ENCODE results near the gene SHBG.
"Not testable (repeated sequence)": the region's sequence is repeated elsewhere in the genome, so short reads cannot be mapped to it uniquely, and the experiment has no call there.

The SHBG gene

GRCh38 chr17:7629939-7630571 is at the start of gene SHBG:
Gene SHBG, plus strand, starts transcription at chr17:7630135. Its CDS starts 38 bp downstream, at chr17:7630173.
- in situ Hi-C loops (cut with HindIII; ENCODE audit: low sequenced_read_pairs), result no loop called here

DNA sequence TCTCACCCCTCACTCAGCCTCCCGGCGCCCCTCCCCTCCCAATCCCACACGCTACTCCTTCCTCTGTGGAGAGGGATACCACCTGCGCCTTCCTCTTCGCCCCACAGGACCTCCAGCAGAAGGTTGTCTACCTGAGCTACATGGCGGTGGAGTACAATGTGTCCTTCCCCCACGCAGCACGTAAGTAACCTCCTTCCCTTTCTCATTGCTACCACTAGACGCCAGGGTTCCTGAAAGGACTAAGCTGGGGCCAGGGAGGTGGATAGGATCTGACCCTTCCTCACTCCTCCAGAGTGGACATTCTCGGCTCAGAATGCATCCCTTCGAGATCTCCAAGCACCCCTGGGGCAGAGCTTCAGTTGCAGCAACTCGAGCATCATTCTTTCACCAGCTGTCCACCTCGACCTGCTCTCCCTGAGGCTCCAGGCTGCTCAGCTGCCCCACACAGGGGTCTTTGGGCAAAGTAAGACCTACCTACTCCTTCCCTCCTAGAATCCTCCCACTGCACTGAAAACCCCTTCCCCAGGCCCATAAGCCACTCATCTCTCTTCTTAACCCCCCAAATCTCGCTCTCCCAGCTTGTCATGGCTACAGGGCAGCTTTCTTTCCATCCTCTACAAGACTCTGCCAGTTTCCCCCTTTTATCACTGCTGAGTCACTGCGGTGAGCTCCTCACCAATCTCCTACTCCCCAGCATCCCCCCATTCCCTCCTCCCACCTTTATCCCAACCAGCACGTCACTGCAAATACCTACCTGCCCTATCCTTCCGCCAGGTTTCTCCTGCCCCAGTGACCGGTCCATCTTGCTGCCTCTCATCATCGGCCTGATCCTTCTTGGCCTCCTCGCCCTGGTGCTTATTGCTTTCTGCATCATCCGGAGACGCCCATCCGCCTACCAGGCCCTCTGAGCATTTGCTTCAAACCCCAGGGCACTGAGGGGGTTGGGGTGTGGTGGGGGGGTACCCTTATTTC is 49.0 kb upstream of the SHBG start:
- in situ Hi-C loops (cut with HindIII; ENCODE audit: low sequenced_read_pairs), result no loop called here

DNA sequence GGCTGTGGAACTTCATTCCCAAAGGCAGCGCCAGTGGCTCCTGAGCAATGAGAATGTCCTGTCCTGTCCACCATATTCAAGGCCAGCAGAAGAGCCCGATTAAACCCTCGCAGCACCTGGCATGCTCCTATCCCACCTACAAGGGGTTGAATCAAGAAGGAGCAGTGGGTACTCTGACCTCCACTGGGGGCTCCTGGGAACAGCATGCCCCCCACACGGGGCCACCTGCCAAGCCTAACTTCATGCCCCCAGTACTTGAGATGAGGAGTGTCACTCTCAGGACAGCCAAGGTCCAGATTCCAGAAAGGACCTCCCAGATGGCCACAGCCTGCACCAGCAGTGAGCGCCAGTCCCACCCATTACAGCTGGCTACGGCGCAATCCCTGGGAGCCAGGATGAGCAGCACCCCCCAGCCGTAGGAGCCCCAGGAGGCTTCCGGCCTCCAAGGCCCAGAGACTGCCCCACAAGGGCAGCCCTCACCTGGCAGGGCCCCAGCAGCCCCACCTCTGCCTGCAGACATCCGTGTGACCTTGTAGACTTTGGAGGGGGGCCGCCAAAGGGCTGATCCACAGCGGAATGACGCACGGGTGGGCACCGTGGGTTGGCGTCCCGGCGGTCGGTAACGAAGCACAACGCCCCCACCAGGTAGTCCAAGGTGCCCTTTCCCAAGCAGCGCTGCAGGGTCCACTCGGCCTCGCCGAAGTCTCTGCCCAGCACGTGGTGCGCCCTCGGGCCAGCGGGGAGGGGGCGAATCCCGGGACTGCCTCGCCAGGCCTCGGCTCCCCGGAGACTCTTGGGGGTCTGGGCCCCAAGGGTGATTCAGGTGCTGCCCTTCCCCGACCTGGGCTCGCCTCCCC is 47.3 kb upstream of the SHBG start:
- in situ Hi-C loops (cut with HindIII; ENCODE audit: low sequenced_read_pairs), result no loop called here

DNA sequence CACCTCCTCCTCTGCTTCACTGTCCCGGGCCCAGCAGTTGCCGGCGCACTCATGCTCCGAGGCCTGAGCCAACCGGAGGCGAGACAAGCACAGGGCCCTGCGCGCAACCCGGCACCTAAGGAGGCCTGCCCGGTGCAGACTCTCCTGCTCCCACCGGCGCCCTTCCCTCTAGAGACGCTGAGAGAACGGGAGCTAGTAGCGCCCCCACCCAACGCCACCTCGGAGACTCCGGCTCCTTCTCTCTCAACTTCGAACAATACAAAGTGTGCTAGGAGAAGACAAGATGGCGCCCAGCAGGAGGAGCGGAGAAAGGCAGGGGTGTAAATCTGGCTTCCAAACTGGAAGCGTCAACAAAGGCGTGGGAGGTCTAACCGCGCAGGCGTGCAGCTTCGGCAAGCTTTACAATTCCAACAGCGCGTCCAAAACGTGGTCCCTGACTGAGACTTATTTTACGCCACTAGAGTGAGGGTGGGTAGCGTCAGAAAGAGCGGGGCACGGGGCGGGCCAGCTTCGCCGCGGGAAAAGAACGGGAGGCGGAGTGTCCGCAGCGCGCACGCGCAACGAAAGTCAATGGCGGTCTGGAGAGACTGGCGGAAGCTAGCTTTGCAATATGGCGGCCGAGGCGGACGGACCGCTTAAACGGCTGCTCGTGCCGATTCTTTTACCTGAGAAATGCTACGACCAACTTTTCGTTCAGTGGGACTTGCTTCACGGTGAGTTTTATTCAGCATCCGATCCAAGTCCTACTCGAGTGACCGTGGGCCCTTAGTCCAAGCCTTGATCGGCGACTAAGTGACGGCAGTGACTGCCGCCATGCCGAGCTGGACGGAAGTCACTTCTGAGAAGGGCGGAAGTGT is 46.5 kb upstream of the SHBG start, which contains the start of gene MPDU1:
MPDU1 (plus strand) TSS at position 600 of the 857 bp plus-strand sequence; CDS start at position 611, 11 bp downstream.
- in situ Hi-C loops (cut with HindIII; ENCODE audit: low sequenced_read_pairs), result no loop called here

- in situ Hi-C loops (cut with HindIII; ENCODE audit: low sequenced_read_pairs), result no loop called here
Measured at GRCh38 chr17:7586673-7587419, 43.1 kb upstream of the SHBG start.

DNA sequence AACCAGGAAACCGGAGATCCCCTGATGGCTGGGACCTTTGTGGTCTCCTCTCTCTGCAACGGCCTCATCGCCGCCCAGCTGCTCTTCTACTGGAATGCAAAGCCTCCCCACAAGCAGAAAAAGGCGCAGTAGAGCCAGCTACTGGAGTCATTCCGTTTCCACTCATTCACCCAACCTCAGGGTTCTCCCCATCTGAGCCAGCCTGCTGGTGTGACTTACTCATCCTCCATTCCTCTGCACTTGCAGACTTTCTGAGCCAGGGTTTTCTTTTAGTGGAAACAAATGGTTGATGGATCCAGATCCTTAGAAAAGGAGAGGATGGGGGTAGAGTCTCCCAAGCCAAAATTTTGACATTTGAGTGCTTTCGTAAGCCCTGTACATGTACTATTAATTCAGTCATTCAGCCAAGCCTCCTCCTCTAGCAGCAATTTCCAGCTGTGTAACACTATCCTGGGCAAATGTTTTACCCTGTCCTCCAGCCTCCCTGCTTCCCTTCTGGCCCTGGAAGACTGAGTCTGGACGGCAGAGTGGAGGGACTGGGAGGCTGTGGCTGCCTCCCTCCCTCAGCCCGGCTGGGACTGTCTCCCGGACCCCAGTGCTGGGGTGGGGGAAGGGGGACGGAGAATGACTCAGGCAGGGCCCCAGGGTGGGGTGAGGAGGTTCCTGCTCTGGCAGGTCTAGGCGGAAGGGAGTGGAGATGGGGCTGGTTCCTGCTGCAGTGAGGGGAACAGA is 42.3 kb upstream of the SHBG start:
- in situ Hi-C loops (cut with HindIII; ENCODE audit: low sequenced_read_pairs), result no loop called here

- in situ Hi-C loops (cut with HindIII; ENCODE audit: low sequenced_read_pairs), result no loop called here
Measured at GRCh38 chr17:7588553-7589203, 41.3 kb upstream of the SHBG start.

- in situ Hi-C loops (cut with HindIII; ENCODE audit: low sequenced_read_pairs), result no loop called here
Measured at GRCh38 chr17:7589204-7589868, 40.6 kb upstream of the SHBG start.

DNA sequence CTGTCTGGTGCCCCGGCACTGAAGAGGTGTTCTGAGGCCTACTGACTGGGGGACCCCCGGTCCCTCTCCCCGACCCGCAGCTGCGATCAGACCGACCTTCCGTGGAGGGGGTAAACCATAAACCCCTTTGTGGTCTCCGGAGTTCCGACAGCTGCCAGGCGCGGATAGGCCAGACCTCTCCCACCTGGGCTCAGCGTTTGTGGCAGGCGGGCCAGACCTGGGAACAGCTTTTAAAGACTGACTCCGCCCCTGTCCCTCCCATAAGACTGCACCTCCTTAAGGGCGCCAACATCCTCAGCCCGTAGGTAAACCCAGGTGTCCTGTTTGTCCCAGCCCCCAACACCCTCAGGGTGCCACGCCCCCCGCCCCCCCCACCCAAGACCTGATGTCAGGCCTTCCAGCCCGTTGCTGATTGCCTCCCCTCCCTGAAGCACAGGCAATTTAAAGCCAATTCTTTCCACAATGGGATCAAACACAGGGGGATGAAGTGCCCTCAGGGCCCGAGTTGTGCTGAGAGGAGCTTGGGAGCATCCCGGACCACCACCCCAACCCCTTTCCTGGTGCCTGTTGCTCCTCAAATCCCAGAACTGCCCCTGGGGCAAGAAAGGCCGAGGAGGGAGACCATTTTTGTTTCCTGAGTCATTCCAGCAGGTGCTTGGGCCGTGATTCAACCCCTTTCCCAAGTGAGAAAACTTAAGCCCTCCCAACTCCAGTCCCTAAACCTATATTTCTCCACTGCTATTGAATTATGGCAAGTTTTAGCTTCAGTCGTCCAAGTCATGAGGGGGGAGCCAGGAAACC is 39.8 kb upstream of the SHBG start, which contains the start of gene SOX15:
SOX15 (minus strand) TSS at position 204 of the 801 bp plus-strand sequence. CDS start 418 bp downstream, outside the sequence.
- in situ Hi-C loops (cut with HindIII; ENCODE audit: low sequenced_read_pairs), result no loop called here

DNA sequence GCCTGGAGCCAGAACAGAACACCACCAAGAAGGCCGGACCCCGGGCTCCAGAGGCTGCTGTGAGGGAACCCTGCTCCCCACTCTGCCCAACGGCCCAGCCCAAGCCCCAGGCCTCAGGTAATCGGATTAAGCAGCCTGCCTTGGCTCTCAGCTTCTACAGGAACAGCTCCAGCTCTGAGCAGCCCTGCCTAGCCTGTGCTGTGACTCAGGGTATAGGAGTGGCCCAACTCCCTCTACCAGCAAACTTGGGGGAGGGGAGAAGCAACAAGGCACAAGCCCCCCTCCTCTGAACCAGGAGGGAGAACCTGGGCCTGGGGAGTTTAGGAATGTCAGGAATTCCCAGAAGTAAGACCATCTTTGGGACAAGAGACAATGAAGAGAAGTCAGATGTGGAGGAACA is 39.2 kb upstream of the SHBG start:
- in situ Hi-C loops (cut with HindIII; ENCODE audit: low sequenced_read_pairs), result no loop called here

DNA sequence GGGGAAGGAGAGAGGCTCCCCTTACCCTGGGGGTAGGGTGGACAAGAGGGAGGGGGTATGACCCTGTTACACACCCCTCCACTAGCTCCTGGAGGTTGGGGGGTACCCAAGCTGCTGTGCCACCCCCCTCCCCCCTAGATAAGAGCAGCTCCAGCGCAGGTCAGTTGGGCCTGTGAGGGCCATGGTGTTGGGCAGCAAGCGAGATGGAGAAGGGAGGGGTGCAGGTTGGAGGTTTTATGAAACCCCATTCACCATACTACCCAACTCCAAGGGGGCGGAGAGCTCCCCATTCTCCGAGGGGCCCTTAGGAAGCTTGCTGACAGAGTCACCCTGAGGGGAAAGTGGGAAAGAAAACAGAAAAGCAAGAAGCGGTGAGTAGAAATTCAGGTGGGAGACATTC is 38.3 kb upstream of the SHBG start:
- in situ Hi-C loops (cut with HindIII; ENCODE audit: low sequenced_read_pairs), result no loop called here

DNA sequence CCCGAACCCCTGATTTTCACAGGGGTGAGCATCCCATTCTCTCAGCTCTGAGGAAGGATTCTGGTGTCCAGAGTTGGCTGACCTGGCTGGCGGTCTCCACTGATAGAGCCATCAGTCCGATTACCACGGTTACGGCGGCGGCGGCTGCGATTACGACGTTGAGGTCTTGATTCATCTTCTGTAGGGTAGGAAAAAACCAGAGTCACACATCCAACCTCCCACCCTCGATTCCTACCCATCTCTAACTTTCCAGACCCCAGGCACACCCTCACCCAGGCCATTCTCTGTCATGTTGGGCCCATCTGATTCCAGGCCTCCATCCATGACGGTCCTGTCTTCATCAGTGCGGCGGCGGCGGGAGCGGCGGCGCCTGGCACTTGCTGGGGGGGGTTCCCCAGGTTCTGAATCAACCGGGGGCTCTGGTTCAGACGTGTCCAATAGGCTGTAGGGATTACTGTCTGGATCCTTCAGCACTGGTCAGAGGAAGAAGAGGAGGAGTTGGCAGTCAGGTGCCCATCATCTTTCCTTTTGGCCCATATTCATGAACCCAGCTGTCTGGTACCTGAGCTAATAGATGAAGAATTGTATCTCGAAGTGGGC is 37.4 kb upstream of the SHBG start:
- in situ Hi-C loops (cut with HindIII; ENCODE audit: low sequenced_read_pairs), result no loop called here

GRCh38 chr17:7593296-7593695 is 36.6 kb upstream of the SHBG start:
- in situ Hi-C loops (cut with HindIII; ENCODE audit: low sequenced_read_pairs), result no loop called here

GRCh38 chr17:7597561-7597960 is 32.4 kb upstream of the SHBG start:
- in situ Hi-C loops (cut with HindIII; ENCODE audit: low sequenced_read_pairs), result not testable (repeated sequence)

- in situ Hi-C loops (cut with HindIII; ENCODE audit: low sequenced_read_pairs), result no loop called here
Measured at GRCh38 chr17:7606280-7606679, 23.7 kb upstream of the SHBG start.

- in situ Hi-C loops (cut with HindIII; ENCODE audit: low sequenced_read_pairs), result no loop called here
Measured at GRCh38 chr17:7610641-7611040, 19.3 kb upstream of the SHBG start.
